Endothelial cell of umbilical vein (primary cell): ENCODE data around the gene EPB41L4B. TPM values are rescaled to one million over a fixed set of nuclear protein-coding genes. Genes with fewer than 3 reads are reported as not detected.

ENCODE experiments used
- BruUV-seq: library from RNA; stranded (reverse); fragments of 400-500 nt; replicated peaks from 2 replicates; lab custom pipeline; 2021; lab: Mats Ljungman, UMichigan
- CTCF ChIA-PET: fragments of 300-600, 350-600 bp; sonication (Branson Sonifier 250); formaldehyde crosslinking; loops from one replicate; lab custom pipeline; 2021; ENCODE audit warnings: antibody characterized with exemption, inconsistent platforms; lab: Charles Lee
- POLR2A ChIA-PET: fragments of 300-600, 350-600 bp; sonication (Branson Sonifier 250); formaldehyde crosslinking; loops from one replicate; lab custom pipeline; 2021; ENCODE audit warnings: antibody characterized with exemption, inconsistent platforms; lab: Charles Lee
- DNase-seq: peaks from one replicate; pipeline ENCODE4 v3.0.0-alpha.2; 2011; ENCODE audit warnings: low read depth, low spot score
- FAIRE-seq: peaks from 2 replicates; lab custom pipeline; 2011; peaks lifted over from hg19 to GRCh38; lab: Jason Lieb, UNC
- H2AFZ ChIP-seq: 2 replicates; pipeline ENCODE4 v1.6.0; 2012; ENCODE audit warnings: low read depth, low read length, control low read depth, inconsistent platforms
- H3K27ac ChIP-seq: 2 replicates; pipeline ENCODE4 v1.5.1; 2011; ENCODE audit warnings: low read depth, mild to moderate bottlenecking, control low read depth, low read length, moderate library complexity; ENCODE audit not compliant: insufficient read depth
- H3K27me3 ChIP-seq, 2 experiments: 2 replicates each; pipeline versions ENCODE4 v1.6.0 to v1.6.1; 2011; ENCODE audit warnings: low read length in 2 of 2, mixed read lengths in 1 of 2; ENCODE audit not compliant: control insufficient read depth in 2 of 2, insufficient read depth in 2 of 2
- H3K36me3 ChIP-seq, 2 experiments: 2 replicates in 1 of 2; 3 replicates in 1 of 2; pipeline ENCODE4 v1.5.1; 2011; ENCODE audit warnings: low read length in 2 of 2, mild to moderate bottlenecking in 1 of 2, moderate library complexity in 1 of 2; ENCODE audit not compliant: control insufficient read depth in 2 of 2, insufficient read depth in 2 of 2; ENCODE audit errors: extremely low read depth in 1 of 2
- H3K4me1 ChIP-seq: 3 replicates; pipeline ENCODE4 v1.5.1; 2011; ENCODE audit warnings: mild to moderate bottlenecking, low read length; ENCODE audit not compliant: control insufficient read depth, insufficient read depth; ENCODE audit errors: extremely low read depth
- H3K4me2 ChIP-seq: 2 replicates; pipeline ENCODE4 v1.6.1; 2011; ENCODE audit warnings: low read length, control low read depth, mixed read lengths; ENCODE audit not compliant: insufficient read depth
- H3K4me3 ChIP-seq, 3 experiments: fragments of 200-600 bp in 1 of 3; sonication (generic), shearing (Covaris generic) in 1 of 3; replicated peaks in 1 of 3; 2 replicates each; pipeline ENCODE4 v1.5.1; 2011 to 2016; ENCODE audit warnings: control low read depth in 3 of 3, low read length in 3 of 3, mild to moderate bottlenecking in 2 of 3, inconsistent platforms in 1 of 3, low read depth in 1 of 3, moderate library complexity in 1 of 3; ENCODE audit not compliant: insufficient read depth in 1 of 3
- H3K79me2 ChIP-seq: 2 replicates; pipeline ENCODE4 v1.6.0; 2012; ENCODE audit warnings: low read length, inconsistent platforms; ENCODE audit not compliant: control insufficient read depth, insufficient read depth
- H3K9ac ChIP-seq: replicated peaks from 2 replicates; pipeline ENCODE3; 2011; ENCODE audit warnings: low read length, control low read depth; ENCODE audit not compliant: insufficient read depth; ENCODE audit errors: extremely low read depth
- H3K9me1 ChIP-seq: replicated peaks from 3 replicates; pipeline ENCODE4 v1.6.0; 2011; ENCODE audit warnings: mild to moderate bottlenecking, low read length; ENCODE audit not compliant: control insufficient read depth, insufficient read depth; ENCODE audit errors: extremely low read depth
- H3K9me3 ChIP-seq: replicated peaks from 2 replicates; pipeline ENCODE4 v1.5.1; 2012; ENCODE audit warnings: low read length, inconsistent platforms; ENCODE audit not compliant: control insufficient read depth, insufficient read depth
- H4K20me1 ChIP-seq: replicated peaks from 2 replicates; pipeline ENCODE3; 2011; ENCODE audit warnings: mild to moderate bottlenecking, low read length; ENCODE audit not compliant: control insufficient read depth, insufficient read depth; ENCODE audit errors: extremely low read depth
- EZH2 ChIP-seq: IDR thresholded peaks from 2 replicates; pipeline ENCODE4 v1.6.1; 2012; ENCODE audit warnings: borderline replicate concordance, low read depth, mild to moderate bottlenecking, moderate library complexity, low read length, inconsistent platforms; ENCODE audit not compliant: severe bottlenecking
- FOS ChIP-seq: IDR thresholded peaks from 2 replicates; pipeline ENCODE4 v1.6.1; 2011; ENCODE audit warnings: mild to moderate bottlenecking, low read length, moderate library complexity, borderline replicate concordance; ENCODE audit not compliant: insufficient read depth
- GATA2 ChIP-seq: IDR thresholded peaks from 2 replicates; pipeline ENCODE4 v1.7.0; 2011; ENCODE audit warnings: low read depth, mild to moderate bottlenecking, moderate library complexity, mixed read lengths, low read length; ENCODE audit not compliant: insufficient read length, insufficient read depth
- JUN ChIP-seq: IDR thresholded peaks from 2 replicates; pipeline ENCODE4 v1.6.1; 2011; ENCODE audit warnings: borderline replicate concordance, low read depth; ENCODE audit not compliant: insufficient read length, insufficient read depth
- MAX ChIP-seq: IDR thresholded peaks from 2 replicates; pipeline ENCODE4 v1.6.1; 2011; ENCODE audit not compliant: insufficient read depth, insufficient read length
- MYC ChIP-seq: IDR thresholded peaks from one replicate; pipeline ENCODE4 v1.6.1; 2011; ENCODE audit warnings: mild to moderate bottlenecking, low read depth, low read length
- POLR2A ChIP-seq: IDR thresholded peaks from 2 replicates; pipeline ENCODE4 v1.6.1; 2012; ENCODE audit warnings: low read depth, mild to moderate bottlenecking, control low read depth, low read length
- POLR2AphosphoS5 ChIP-seq: IDR thresholded peaks from 2 replicates; pipeline ENCODE4 v1.6.1; 2012; ENCODE audit warnings: low read depth, mild to moderate bottlenecking, control low read depth, low read length, moderate library complexity; ENCODE audit not compliant: insufficient read depth
- dilution Hi-C: fragments of 300-500 bp; cut with MboI; formaldehyde crosslinking; loops from one replicate; pipeline ENCODE4 v1.15.0; 2019; ENCODE audit warnings: low sequenced_read_pairs; ENCODE audit not compliant: extremely low pct_ligation_motif_present
- intact Hi-C: fragments of 100-400 bp; cut with micrococcal nuclease; formaldehyde crosslinking; loops from one replicate; pipeline ENCODE4 v1.10.0; 2022
- polyA plus RNA-seq, 4 experiments: library from polyadenylated mRNA; depleted of rRNA in 3 of 4; stranded (reverse) in 3 of 4; unstranded in 1 of 4; fragments of >200 nt; gene quantifications; 2 replicates each; pipeline versions ENCODE4 v1.2.1 to v1.2.3, GENCODE V29; 2011 to 2012; ENCODE audit warnings: missing spikeins in 1 of 4
- total RNA-seq: library from RNA; stranded (reverse); gene quantifications from 2 replicates; pipeline ENCODE4 v1.2.3, GENCODE V29; 2021
- TF ChIP-seq, protein P1 (sequence below), 2 donors: IDR thresholded peaks; 1 replicate in 1 of 2; 2 replicates in 1 of 2; pipeline ENCODE4 v1.5.1; 2011; ENCODE audit warnings: low read length in 2 of 2, mild to moderate bottlenecking in 2 of 2, moderate library complexity in 2 of 2, control low read depth in 1 of 2, inconsistent platforms in 1 of 2, low read depth in 1 of 2; ENCODE audit not compliant: insufficient read depth in 1 of 2; ENCODE audit errors: extremely low read depth in 1 of 2

The EPB41L4B gene
- total and polyA plus RNA-seq, 2 donors (not counting 3 experiments of a cell fraction or from before 2014, with no cell fraction given), result 0.10 to 0.15 TPM

- dilution Hi-C loops, result no loop called here
- CTCF ChIA-PET, result interaction anchor here (1.2 kb wide), 1 partner anchor 8 kb away, joined by 5 read pairs; no protein-coding TSS in a partner anchor
- no peak for DNase-seq
Observed at GRCh38 chr9:109228093-109228642, 92.7 kb downstream of the EPB41L4B start.

GRCh38 chr9:109225629-109226028, 95.2 kb downstream of the EPB41L4B start:
- TF ChIP-seq MYC, result no peak
- TF ChIP-seq EZH2, result no peak
- no peak for TF ChIP-seq POLR2A
- no peak for TF ChIP-seq MAX
- TF ChIP-seq GATA2, result no peak
- TF ChIP-seq, protein P1, sequence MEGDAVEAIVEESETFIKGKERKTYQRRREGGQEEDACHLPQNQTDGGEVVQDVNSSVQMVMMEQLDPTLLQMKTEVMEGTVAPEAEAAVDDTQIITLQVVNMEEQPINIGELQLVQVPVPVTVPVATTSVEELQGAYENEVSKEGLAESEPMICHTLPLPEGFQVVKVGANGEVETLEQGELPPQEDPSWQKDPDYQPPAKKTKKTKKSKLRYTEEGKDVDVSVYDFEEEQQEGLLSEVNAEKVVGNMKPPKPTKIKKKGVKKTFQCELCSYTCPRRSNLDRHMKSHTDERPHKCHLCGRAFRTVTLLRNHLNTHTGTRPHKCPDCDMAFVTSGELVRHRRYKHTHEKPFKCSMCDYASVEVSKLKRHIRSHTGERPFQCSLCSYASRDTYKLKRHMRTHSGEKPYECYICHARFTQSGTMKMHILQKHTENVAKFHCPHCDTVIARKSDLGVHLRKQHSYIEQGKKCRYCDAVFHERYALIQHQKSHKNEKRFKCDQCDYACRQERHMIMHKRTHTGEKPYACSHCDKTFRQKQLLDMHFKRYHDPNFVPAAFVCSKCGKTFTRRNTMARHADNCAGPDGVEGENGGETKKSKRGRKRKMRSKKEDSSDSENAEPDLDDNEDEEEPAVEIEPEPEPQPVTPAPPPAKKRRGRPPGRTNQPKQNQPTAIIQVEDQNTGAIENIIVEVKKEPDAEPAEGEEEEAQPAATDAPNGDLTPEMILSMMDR (IDR thresholded peaks at IDR 0.05; ENCODE audit: extremely low read depth in 1 of 2, insufficient read depth in 1 of 2, low read depth in 1 of 2, low read length in 2 of 2), result no peak
- no peak for TF ChIP-seq FOS
- no peak for TF ChIP-seq JUN
- no peak for TF ChIP-seq POLR2AphosphoS5
- intact Hi-C loops, result no loop called here
- no peak overlapping the region for H3K9ac ChIP-seq
- BruUV-seq, result no TSS peak
- peaks cover 8 to 9% of the 10 kb centered on the region in 2 experiments for H3K27me3 ChIP-seq
- no peak overlapping the region for H3K4me3 ChIP-seq
- H2AFZ ChIP-seq, result no peak overlapping the region
- no peaks in the 10 kb centered on the region for H3K4me1 ChIP-seq
- DNase-seq (no peak), FAIRE-seq (no peak)
- no peaks in the 10 kb centered on the region for H3K9me1 ChIP-seq
- no peak overlapping the region for H3K27ac ChIP-seq
- no peaks in the 10 kb centered on the region for H3K9me3 ChIP-seq
- POLR2A ChIA-PET, result no interaction called here
- H3K4me2 ChIP-seq, result no peak overlapping the region
- CTCF ChIA-PET, result no interaction called here
- no peaks in the 10 kb centered on the region for H4K20me1 ChIP-seq
- H3K36me3 ChIP-seq, result no peaks in the 10 kb centered on the region
- dilution Hi-C loops, result no loop called here
- no peaks in the 10 kb centered on the region for H3K79me2 ChIP-seq

More at GRCh38 chr9:109228093-109228642, 92.7 kb downstream of the EPB41L4B start:
- Histone ChIP-seq H3K9me3 (no peaks in the 10 kb centered on the region), H3K27me3 (peaks cover 8 to 9% of the 10 kb centered on the region in 2 experiments), H4K20me1 (no peaks in the 10 kb centered on the region), H3K36me3 (no peaks in the 10 kb centered on the region), H3K9ac (no peak overlapping the region), H3K79me2 (no peaks in the 10 kb centered on the region), H2AFZ (no peak overlapping the region), H3K4me1 (no peaks in the 10 kb centered on the region), H3K9me1 (no peaks in the 10 kb centered on the region), H3K4me2 (no peak overlapping the region), H3K27ac (no peak overlapping the region), H3K4me3 (no peak overlapping the region)
- BruUV-seq, result no TSS peak
- TF ChIP-seq, protein P1 (IDR thresholded peaks at IDR 0.05; ENCODE audit: extremely low read depth in 1 of 2, insufficient read depth in 1 of 2, low read depth in 1 of 2, low read length in 2 of 2), result no peak
- no peak for TF ChIP-seq GATA2
- no peak for TF ChIP-seq POLR2AphosphoS5
- TF ChIP-seq POLR2A, result no peak
- intact Hi-C loops, result no loop called here
- FAIRE-seq, result no peak
- POLR2A ChIA-PET, result no interaction called here
